Dedifferentiated amniotic fluid mesenchymal stem cell (primary cell): ENCODE results near the gene TM9SF3.

ENCODE experiments used
- DNase-seq: peaks from one replicate; pipeline ENCODE4 v3.0.0-alpha.2; 2016; ENCODE audit errors: extremely low spot score

The TM9SF3 gene

GRCh38 chr10:96470116-96470743 lies 116.6 kb downstream of the TM9SF3 start:
- DNase-seq: no peak

- no peak for DNase-seq
Measured at GRCh38 chr10:96468845-96469244, 118.0 kb downstream of the TM9SF3 start.
